OCI-LY7 (cell line): Measurements from ENCODE around the gene TCP11. TPM values are rescaled to one million over a fixed set of nuclear protein-coding genes. Genes with fewer than 3 reads are reported as not detected.
"Not testable (repeated sequence)": the region's sequence is repeated elsewhere in the genome, so short reads cannot be mapped to it uniquely, and the experiment has no call there.

Experiments used
- BruUV-seq: library from RNA; stranded (reverse); fragments of 400-500 nt; replicated peaks from 2 replicates; lab custom pipeline; 2021; lab: Mats Ljungman, UMichigan
- CTCF ChIA-PET: fragments of 300-600 bp; sonication (Branson Sonifier 250); formaldehyde crosslinking; loops from one replicate; lab custom pipeline; 2022; ENCODE audit warnings: antibody characterized with exemption; ENCODE audit not compliant: unreplicated experiment; lab: Charles Lee
- POLR2A ChIA-PET: fragments of 300-600 bp; sonication (Branson Sonifier 250); formaldehyde crosslinking; loops from one replicate; lab custom pipeline; 2022; ENCODE audit warnings: antibody characterized with exemption; lab: Charles Lee
- DNase-seq: peaks from one replicate; pipeline ENCODE4 v3.0.0-alpha.2; 2015; ENCODE audit warnings: low spot score
- H2AFZ ChIP-seq: fragments of 200-600 bp; sonication (generic), shearing (Covaris generic); 2 replicates; pipeline ENCODE4 v1.6.1; 2014; ENCODE audit warnings: mild to moderate bottlenecking, antibody characterized with exemption, low read length, moderate library complexity
- H3K27ac ChIP-seq: fragments of 200-600 bp; sonication (generic); 2 replicates; pipeline ENCODE4 v1.5.1; 2014; ENCODE audit warnings: mixed run types, low read depth, mild to moderate bottlenecking, moderate library complexity, low read length, inconsistent platforms; ENCODE audit not compliant: poor library complexity, severe bottlenecking
- H3K36me3 ChIP-seq: fragments of 200-600 bp; sonication (generic); 2 replicates; pipeline ENCODE4 v1.6.1; 2014; ENCODE audit warnings: mild to moderate bottlenecking, antibody characterized with exemption, low read length, moderate library complexity, mixed read lengths; ENCODE audit not compliant: insufficient read depth
- H3K4me1 ChIP-seq: fragments of 200-600 bp; sonication (generic); 2 replicates; pipeline ENCODE4 v1.5.1; 2014; ENCODE audit warnings: mild to moderate bottlenecking, low read length; ENCODE audit not compliant: insufficient read depth, poor library complexity, severe bottlenecking
- H3K4me2 ChIP-seq: fragments of 200-600 bp; sonication (generic); 2 replicates; pipeline ENCODE4 v1.6.1; 2014; ENCODE audit warnings: mild to moderate bottlenecking, low read length
- H3K4me3 ChIP-seq: fragments of 200-600 bp; sonication (generic); 2 replicates; pipeline ENCODE4 v1.5.1; 2014; ENCODE audit warnings: mild to moderate bottlenecking, low read depth, low read length; ENCODE audit not compliant: poor library complexity, severe bottlenecking
- H3K79me2 ChIP-seq: fragments of 200-600 bp; sonication (generic); 2 replicates; pipeline ENCODE4 v1.6.1; 2016; ENCODE audit warnings: low read depth, mild to moderate bottlenecking, low read length, moderate library complexity, mixed read lengths; ENCODE audit not compliant: insufficient read depth
- H3K9me2 ChIP-seq: fragments of 200-600 bp; sonication (generic); 2 replicates; pipeline ENCODE4 v1.6.1; 2016; ENCODE audit warnings: mild to moderate bottlenecking, low read length, mixed read lengths; ENCODE audit not compliant: insufficient read depth
- H3K9me3 ChIP-seq: fragments of 200-600 bp; sonication (generic); 2 replicates; pipeline ENCODE4 v1.6.1; 2014; ENCODE audit warnings: mild to moderate bottlenecking, mixed run types, low read length, mixed read lengths
- H4K20me1 ChIP-seq: fragments of 200-600 bp; sonication (generic); 2 replicates; pipeline ENCODE4 v1.6.1; 2014; ENCODE audit warnings: mild to moderate bottlenecking, antibody characterized with exemption, low read length, moderate library complexity, mixed read lengths; ENCODE audit not compliant: insufficient read depth
- EZH2phosphoT487 ChIP-seq: fragments of 200-600 bp; sonication (generic); IDR thresholded peaks from 2 replicates; pipeline ENCODE4 v1.6.1; 2018; ENCODE audit warnings: low read depth, borderline replicate concordance, mild to moderate bottlenecking, mixed run types, antibody characterized with exemption, low read length, moderate library complexity, mixed read lengths
- intact Hi-C: fragments of 100-400 bp; cut with micrococcal nuclease; formaldehyde crosslinking; loops from one replicate; pipeline ENCODE4 v1.10.0; 2022; ENCODE audit not compliant: unreplicated experiment
- total RNA-seq, 2 experiments: library from RNA; depleted of rRNA in 1 of 2; stranded (reverse); fragments of >200 nt in 1 of 2; shearing (Covaris generic) in 1 of 2; gene quantifications; 2 replicates each; pipeline ENCODE4 v1.2.3, GENCODE V29; 2014 to 2022
- TF ChIP-seq, protein P1 (sequence below): fragments of 200-600 bp; sonication (generic); conservative IDR thresholded peaks from 2 replicates; pipeline ENCODE4 v1.5.1; 2014; ENCODE audit warnings: mild to moderate bottlenecking, antibody characterized with exemption, low read length, moderate library complexity, mixed read lengths

TCP11 gene
- total RNA-seq, 2 experiments from 2014 or later = not detected

DNA sequence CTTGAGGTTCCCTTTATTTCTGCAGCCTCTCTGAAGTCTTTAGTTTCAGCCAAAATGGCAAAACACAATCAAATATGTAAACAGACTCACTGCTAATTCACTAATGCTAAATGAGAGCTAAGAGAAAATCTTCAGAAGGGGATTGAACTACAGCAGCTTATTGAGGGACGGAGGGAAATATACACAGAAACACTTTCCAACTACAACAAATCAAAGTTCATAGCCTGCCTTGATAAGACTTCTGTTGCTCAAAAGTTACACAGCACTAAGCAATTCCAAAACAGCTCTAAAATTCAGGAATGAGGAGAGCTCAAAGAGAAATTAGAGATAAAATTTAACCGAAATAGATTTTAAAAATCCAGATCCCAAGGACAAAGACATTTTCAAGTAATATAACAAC, 1.7 kb downstream of the TCP11 start:
- Histone ChIP-seq H4K20me1 (no peaks in the 10 kb centered on the region), H3K9me3 (no peaks in the 10 kb centered on the region), H3K4me3 (no peak overlapping the region), H3K4me2 (no peak overlapping the region), H3K36me3 (no peaks in the 10 kb centered on the region), H3K9me2 (no peaks in the 10 kb centered on the region), H3K4me1 (peaks cover 12% of the 10 kb centered on the region), H3K79me2 (no peaks in the 10 kb centered on the region), H2AFZ (no peak overlapping the region), H3K27ac (no peak overlapping the region)
- DNase-seq = no peak
- POLR2A ChIA-PET = interaction anchor here (0.6 to 1.1 kb wide), 5 partner anchors 12 to 529 kb away, joined by 3 to 7 read pairs (median 3); no protein-coding TSS in a partner anchor
- TF ChIP-seq, protein P1, sequence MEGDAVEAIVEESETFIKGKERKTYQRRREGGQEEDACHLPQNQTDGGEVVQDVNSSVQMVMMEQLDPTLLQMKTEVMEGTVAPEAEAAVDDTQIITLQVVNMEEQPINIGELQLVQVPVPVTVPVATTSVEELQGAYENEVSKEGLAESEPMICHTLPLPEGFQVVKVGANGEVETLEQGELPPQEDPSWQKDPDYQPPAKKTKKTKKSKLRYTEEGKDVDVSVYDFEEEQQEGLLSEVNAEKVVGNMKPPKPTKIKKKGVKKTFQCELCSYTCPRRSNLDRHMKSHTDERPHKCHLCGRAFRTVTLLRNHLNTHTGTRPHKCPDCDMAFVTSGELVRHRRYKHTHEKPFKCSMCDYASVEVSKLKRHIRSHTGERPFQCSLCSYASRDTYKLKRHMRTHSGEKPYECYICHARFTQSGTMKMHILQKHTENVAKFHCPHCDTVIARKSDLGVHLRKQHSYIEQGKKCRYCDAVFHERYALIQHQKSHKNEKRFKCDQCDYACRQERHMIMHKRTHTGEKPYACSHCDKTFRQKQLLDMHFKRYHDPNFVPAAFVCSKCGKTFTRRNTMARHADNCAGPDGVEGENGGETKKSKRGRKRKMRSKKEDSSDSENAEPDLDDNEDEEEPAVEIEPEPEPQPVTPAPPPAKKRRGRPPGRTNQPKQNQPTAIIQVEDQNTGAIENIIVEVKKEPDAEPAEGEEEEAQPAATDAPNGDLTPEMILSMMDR = no peak
- TF ChIP-seq EZH2phosphoT487 = no peak
- BruUV-seq = no TSS peak
- CTCF ChIA-PET = interaction anchor here (0.6 to 0.9 kb wide), 3 partner anchors 153 to 938 kb away, joined by 3 read pairs; no protein-coding TSS in a partner anchor
- intact Hi-C loops = no loop called here

DNA sequence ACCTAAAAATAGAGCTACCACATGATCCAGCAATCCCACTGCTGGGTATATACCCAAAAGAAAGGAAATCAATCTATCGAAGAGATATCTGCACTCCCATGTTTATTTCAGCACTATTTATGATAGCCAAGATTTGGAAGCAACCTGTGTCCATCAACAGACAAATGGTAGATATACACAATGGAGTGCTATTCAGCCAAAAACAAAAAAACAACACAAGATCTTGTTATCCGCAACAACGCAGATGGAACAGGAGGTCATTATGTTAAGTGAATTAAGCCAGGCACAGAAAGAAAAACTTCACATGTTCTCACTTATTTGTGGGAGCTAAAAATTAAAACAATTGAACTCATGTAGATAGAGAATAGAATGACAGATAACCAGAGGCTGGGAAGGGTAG, 2.9 kb downstream of the TCP11 start:
- H3K4me2 ChIP-seq, H3K27ac ChIP-seq, H3K4me3 ChIP-seq, intact Hi-C loops, H3K36me3 ChIP-seq, H2AFZ ChIP-seq, BruUV-seq, H4K20me1 ChIP-seq, H3K79me2 ChIP-seq, DNase-seq, CTCF ChIA-PET, H3K9me2 ChIP-seq, H3K9me3 ChIP-seq: not testable (repeated sequence)
- H3K4me1 ChIP-seq = peaks cover 12% of the 10 kb centered on the region
- POLR2A ChIA-PET = interaction anchor here (0.6 kb wide), 1 partner anchor 425 kb away, joined by 6 read pairs; no protein-coding TSS in a partner anchor

DNA sequence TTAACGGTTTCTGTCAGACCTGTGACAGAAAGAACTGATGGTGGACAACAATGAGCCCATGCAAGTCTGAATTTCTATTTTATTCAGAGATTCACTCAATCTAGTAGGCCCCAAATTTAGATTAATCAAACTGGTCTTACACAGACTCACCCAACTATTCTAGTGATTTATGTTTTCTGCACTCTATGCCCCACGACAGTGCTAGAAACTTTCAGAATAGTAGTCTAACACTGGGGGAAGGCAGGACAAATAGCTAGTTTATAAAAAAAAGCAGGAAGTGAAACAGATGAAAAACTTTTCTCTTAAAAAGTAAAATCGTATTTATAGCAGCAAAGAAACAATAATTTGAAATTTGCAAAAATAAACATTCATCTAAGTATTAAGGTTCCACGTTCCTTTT, 5.0 kb downstream of the TCP11 start:
- peak overlapping the region; percentile 39 for H3K4me2 ChIP-seq
- TF ChIP-seq EZH2phosphoT487 = no peak
- TF ChIP-seq, protein P1 = no peak
- H2AFZ ChIP-seq = peak overlapping the region; percentile 47; the same call in 1 of the 2 replicates
- no peaks in the 10 kb centered on the region for H3K36me3 ChIP-seq
- POLR2A ChIA-PET = interaction anchor here (0.8 kb wide), 1 partner anchor 10 kb away, joined by 3 read pairs; no protein-coding TSS in a partner anchor
- H3K79me2 ChIP-seq = no peaks in the 10 kb centered on the region
- H3K9me2 ChIP-seq = no peaks in the 10 kb centered on the region
- intact Hi-C loops = no loop called here
- H3K4me3 ChIP-seq = no peak overlapping the region
- no TSS peak for BruUV-seq
- CTCF ChIA-PET = interaction anchor here (0.8 kb wide), 1 partner anchor 96 kb away, joined by 4 read pairs; no protein-coding TSS in a partner anchor
- no peaks in the 10 kb centered on the region for H3K9me3 ChIP-seq
- H3K4me1 ChIP-seq = peaks cover 12% of the 10 kb centered on the region
- H3K27ac ChIP-seq = no peak overlapping the region
- H4K20me1 ChIP-seq = no peaks in the 10 kb centered on the region
- peak; percentile 22 for DNase-seq
